ENCODE data around the gene ATP5F1E.
"Not testable (repeated sequence)": the region's sequence is repeated elsewhere in the genome, so short reads cannot be mapped to it uniquely, and the experiment has no call there.

ATP5F1E gene

GRCh38 chr20:59013959-59014608, 18.1 kb downstream of the ATP5F1E start:
- TF ChIP-seq, protein P1, sequence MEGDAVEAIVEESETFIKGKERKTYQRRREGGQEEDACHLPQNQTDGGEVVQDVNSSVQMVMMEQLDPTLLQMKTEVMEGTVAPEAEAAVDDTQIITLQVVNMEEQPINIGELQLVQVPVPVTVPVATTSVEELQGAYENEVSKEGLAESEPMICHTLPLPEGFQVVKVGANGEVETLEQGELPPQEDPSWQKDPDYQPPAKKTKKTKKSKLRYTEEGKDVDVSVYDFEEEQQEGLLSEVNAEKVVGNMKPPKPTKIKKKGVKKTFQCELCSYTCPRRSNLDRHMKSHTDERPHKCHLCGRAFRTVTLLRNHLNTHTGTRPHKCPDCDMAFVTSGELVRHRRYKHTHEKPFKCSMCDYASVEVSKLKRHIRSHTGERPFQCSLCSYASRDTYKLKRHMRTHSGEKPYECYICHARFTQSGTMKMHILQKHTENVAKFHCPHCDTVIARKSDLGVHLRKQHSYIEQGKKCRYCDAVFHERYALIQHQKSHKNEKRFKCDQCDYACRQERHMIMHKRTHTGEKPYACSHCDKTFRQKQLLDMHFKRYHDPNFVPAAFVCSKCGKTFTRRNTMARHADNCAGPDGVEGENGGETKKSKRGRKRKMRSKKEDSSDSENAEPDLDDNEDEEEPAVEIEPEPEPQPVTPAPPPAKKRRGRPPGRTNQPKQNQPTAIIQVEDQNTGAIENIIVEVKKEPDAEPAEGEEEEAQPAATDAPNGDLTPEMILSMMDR (IDR thresholded peaks at IDR 0.05; ENCODE audit: low read depth, low read length, missing control alignments), result no peak
- in situ Hi-C loops (cut with HindIII; ENCODE audit: low sequenced_read_pairs), result no loop called here
- no peak overlapping the region for H3K4me3 ChIP-seq (ENCODE audit: low read depth, low read length)
- no peak for DNase-seq (ENCODE audit: low read depth)

DNA sequence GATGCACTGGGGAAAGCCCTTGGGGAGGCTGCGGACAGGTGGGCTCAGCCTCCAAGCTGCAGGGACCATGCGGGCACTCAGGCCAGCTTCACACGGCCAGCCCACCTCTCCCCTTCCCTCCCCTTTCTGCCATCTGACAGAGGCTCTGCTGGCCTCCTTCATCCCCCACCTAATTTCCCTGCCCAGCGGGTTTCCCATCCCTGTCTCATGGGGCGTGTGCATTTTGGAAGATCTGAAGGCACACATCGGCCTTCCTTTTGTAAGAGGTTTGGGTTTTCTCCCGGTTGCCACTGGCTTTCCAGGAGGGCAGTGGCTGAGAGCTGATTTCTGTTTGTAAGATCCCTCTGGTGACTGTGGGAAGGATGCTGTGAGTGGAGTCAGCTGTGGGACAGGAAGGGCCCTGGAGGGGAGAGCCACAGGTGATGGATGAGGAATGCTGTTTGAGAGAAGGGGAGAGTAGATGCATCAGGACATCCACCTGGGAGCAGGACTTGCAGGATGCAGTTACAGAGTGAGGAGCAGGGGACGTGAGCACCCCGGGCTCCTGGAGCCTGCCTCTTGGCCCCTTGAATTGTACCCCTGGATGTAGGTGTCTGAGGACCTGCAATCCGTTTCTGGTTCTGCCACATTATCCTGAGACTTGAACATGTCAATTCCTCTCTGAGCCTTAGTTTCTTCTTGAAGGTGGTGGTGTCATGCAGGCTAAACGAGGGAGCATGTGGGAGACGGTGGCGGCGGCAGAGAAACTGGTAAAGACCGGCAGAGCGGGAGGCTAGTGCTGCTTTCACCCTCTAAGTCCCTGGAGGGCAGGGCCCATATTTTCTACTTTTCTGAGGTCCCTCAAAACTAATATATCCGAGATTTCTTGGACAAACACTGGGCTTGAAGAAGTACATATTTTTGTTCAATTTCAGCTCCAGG, 18.8 kb downstream of the ATP5F1E start:
- in situ Hi-C loops (cut with HindIII; ENCODE audit: low sequenced_read_pairs), result no loop called here
- H3K4me3 ChIP-seq (ENCODE audit: low read depth, low read length), result no peak overlapping the region
- TF ChIP-seq, protein P1 (IDR thresholded peaks at IDR 0.05; ENCODE audit: low read depth, low read length, missing control alignments), result no peak
- no peak for DNase-seq (ENCODE audit: low read depth)

DNA sequence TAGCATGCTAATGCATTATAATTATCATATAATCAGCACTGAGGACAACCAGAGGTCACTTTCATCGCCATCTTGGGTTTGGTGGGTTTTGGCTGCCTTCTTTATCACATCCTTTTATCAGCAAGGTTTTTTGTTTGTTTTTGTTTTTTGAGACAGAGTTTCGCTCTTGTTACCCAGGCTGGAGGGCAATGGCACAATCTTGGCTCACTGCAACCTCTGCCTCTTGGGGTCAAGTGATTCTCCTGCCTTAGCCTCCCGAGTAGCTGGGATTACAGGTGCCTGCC, 20.3 kb downstream of the ATP5F1E start:
- in situ Hi-C loops (cut with HindIII; ENCODE audit: low sequenced_read_pairs), result not testable (repeated sequence)

GRCh38 chr20:59010995-59011873, 20.9 kb downstream of the ATP5F1E start:
- in situ Hi-C loops (cut with HindIII; ENCODE audit: low sequenced_read_pairs), result no loop called here
- TF ChIP-seq, protein P1 (IDR thresholded peaks at IDR 0.05; ENCODE audit: low read depth, low read length, missing control alignments), result no peak
- peak; percentile 89 for DNase-seq (ENCODE audit: low read depth)
- H3K4me3 ChIP-seq (ENCODE audit: low read depth, low read length), result no peak overlapping the region

More for the DNA sequence above, 20.3 kb downstream of the ATP5F1E start:
- not testable (repeated sequence) for DNase-seq (ENCODE audit: low read depth); H3K4me3 ChIP-seq (ENCODE audit: low read depth, low read length)

- no peak for DNase-seq (ENCODE audit: low read depth)
- in situ Hi-C loops (cut with HindIII; ENCODE audit: low sequenced_read_pairs), result no loop called here
- TF ChIP-seq, protein P1 (IDR thresholded peaks at IDR 0.05; ENCODE audit: low read depth, low read length, missing control alignments), result no peak
- no peak overlapping the region for H3K4me3 ChIP-seq (ENCODE audit: low read depth, low read length)
Measured at GRCh38 chr20:59010321-59010994, 21.7 kb downstream of the ATP5F1E start.

DNA sequence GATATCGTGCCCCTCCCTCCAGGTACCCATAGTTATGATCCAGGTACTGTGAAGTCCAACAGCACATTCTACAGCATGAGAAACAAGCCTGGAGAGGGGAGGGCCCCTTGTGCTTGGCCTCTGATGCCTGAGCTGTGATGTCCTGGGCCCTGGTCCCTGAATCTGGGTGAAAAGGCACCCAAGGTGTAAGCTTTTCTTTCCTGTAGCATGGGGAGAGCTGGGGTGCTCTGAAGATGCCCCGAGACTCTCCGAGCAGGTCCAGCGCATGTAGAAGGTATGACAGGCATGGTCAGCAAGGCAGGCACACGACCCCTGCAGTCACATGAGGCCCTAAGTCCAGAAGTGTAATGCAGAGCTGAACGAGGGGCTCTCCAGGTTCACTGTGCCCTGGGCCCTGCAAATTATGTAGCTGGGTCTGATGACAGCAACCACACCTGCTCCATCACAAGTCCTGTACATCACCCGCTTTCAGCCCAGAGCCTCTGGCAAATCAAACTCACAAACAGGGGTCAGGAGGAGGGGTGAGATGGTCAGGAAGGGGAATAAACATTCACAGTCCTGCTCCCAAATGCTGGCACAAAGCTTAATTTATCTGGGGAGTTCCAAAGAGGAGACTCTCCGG, 23.3 kb downstream of the ATP5F1E start:
- DNase-seq (ENCODE audit: low read depth), result no peak
- H3K4me3 ChIP-seq (ENCODE audit: low read depth, low read length), result no peak overlapping the region
- in situ Hi-C loops (cut with HindIII; ENCODE audit: low sequenced_read_pairs), result loop anchor here (5.0 kb wide), 1 partner anchor 203 kb away; no protein-coding TSS in a partner anchor
- TF ChIP-seq, protein P1 (IDR thresholded peaks at IDR 0.05; ENCODE audit: low read depth, low read length, missing control alignments), result no peak
